ENCODE data around the gene TENM4. TPM values are rescaled to one million over a fixed set of nuclear protein-coding genes. Genes with fewer than 3 reads are reported as not detected.

Gene TENM4
- total RNA-seq, 1 experiment from 2014 or later: 25.0 TPM

GRCh38 chr11:79050786-79051185 lies 390.0 kb downstream of the TENM4 start (continued):
- no peak for TF ChIP-seq ARID4B (CRISPR knock-in tag; IDR thresholded peaks at IDR 0.05; ENCODE audit: borderline replicate concordance)
- no peak for TF ChIP-seq CREM (CRISPR knock-in tag; IDR thresholded peaks at IDR 0.05)
- TF ChIP-seq STAT6 (CRISPR knock-in tag; conservative IDR thresholded peaks at IDR 0.05; ENCODE audit: low read depth): no peak
- no peak for TF ChIP-seq PRRX2 (CRISPR knock-in tag; IDR thresholded peaks at IDR 0.05)

DNA sequence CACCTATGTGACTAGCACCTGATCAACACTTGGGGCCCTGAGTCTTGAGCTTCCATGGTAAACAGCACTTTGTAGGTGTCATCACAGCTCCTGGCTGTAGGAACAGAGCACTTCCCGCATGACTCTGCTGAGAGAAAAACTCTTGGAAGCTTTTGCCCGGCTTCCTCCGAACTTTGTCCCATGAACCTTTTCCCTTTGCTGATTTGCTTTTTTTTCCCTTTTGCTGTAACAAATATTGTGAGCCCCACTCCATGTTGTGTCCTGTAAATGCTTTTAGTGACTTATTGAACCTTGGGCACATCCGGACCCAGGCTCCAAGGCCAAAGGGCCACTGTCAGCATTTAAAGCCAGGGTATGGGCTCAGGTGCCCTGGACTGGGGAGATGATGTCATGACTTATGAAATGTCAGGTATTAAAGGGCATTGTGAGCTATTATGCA lies 391.1 kb downstream of the TENM4 start:
- no peak for TF ChIP-seq ZNF219 (CRISPR knock-in tag; IDR thresholded peaks at IDR 0.05; ENCODE audit: borderline replicate concordance)
- no peak for TF ChIP-seq USF2 (CRISPR knock-in tag; IDR thresholded peaks at IDR 0.05)
- no peak for TF ChIP-seq RELA (CRISPR knock-in tag; IDR thresholded peaks at IDR 0.05; ENCODE audit: borderline replicate concordance)
- TF ChIP-seq ATF2 (CRISPR knock-in tag; IDR thresholded peaks at IDR 0.05; ENCODE audit: borderline replicate concordance, low read depth): no peak
- no peak for TF ChIP-seq TP53 (CRISPR knock-in tag; IDR thresholded peaks at IDR 0.05)
- TF ChIP-seq GRHL2 (CRISPR knock-in tag; IDR thresholded peaks at IDR 0.05; ENCODE audit: insufficient replicate concordance, severe bottlenecking): no peak
- no peak for TF ChIP-seq ZNF121 (CRISPR knock-in tag; IDR thresholded peaks at IDR 0.05)
- no peak for TF ChIP-seq E2F5 (CRISPR knock-in tag; IDR thresholded peaks at IDR 0.05)
- TF ChIP-seq ZNF138 (CRISPR knock-in tag; conservative IDR thresholded peaks at IDR 0.05): no peak
- TF ChIP-seq, protein P1, sequence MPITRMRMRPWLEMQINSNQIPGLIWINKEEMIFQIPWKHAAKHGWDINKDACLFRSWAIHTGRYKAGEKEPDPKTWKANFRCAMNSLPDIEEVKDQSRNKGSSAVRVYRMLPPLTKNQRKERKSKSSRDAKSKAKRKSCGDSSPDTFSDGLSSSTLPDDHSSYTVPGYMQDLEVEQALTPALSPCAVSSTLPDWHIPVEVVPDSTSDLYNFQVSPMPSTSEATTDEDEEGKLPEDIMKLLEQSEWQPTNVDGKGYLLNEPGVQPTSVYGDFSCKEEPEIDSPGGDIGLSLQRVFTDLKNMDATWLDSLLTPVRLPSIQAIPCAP (CRISPR knock-in tag; IDR thresholded peaks at IDR 0.05): no peak
- Mint-ChIP-seq H3K36me3 (no peaks in the 10 kb centered on the region), H3K27me3 (ENCODE audit: low read depth) (no peaks in the 10 kb centered on the region), H3K4me1 (peaks cover 9% of the 10 kb centered on the region), H3K9me3 (no peaks in the 10 kb centered on the region), H3K27ac (no peak overlapping the region), H3K4me3 (no peak overlapping the region)
- CTCF ChIA-PET: interaction anchor here (0.7 to 2.1 kb wide), 4 partner anchors 10 to 405 kb away, joined by 3 to 9 read pairs (median 4); no protein-coding TSS in a partner anchor
- POLR2A ChIA-PET: no interaction called here
- ATAC-seq (no peak), DNase-seq (ENCODE audit: low spot score) (no peak)

Data from WTC11 (cell line).